Adrenal gland (tissue), 12 donors: ENCODE data around the gene ANKRD23. TPM values are rescaled to one million over a fixed set of nuclear protein-coding genes. Genes with fewer than 3 reads are reported as not detected.

Experiments
- DNase-seq, 7 donors: peaks; one replicate each; pipeline ENCODE4 v3.0.0-alpha.2; 2019 to 2020
- H3K27ac ChIP-seq, 5 donors: fragments of 200-600 bp; sonication (generic) in 4 of 5; 1 replicate in 3 of 5; 2 replicates in 2 of 5; pipeline versions ENCODE4 v1.5.1 to v1.8.0; 2016 to 2020; ENCODE audit warnings: mild to moderate bottlenecking in 1 of 5
- H3K27me3 ChIP-seq: fragments of 200-600 bp; 2 replicates; pipeline ENCODE4 v1.8.0; 2021
- H3K36me3 ChIP-seq, 2 donors: fragments of 200-600 bp; replicated peaks in 1 of 2; 1 replicate in 1 of 2; 2 replicates in 1 of 2; pipeline versions ENCODE4 v1.5.1 to v1.8.0; 2018 to 2022
- H3K4me1 ChIP-seq, 2 donors: fragments of 200-600 bp; replicated peaks in 1 of 2; 1 replicate in 1 of 2; 2 replicates in 1 of 2; pipeline versions ENCODE4 v1.5.1 to v1.8.0; 2018 to 2021
- H3K4me3 ChIP-seq, 4 donors: fragments of 200-600 bp; sonication (generic) in 3 of 4; one replicate each; pipeline ENCODE4 v1.5.1; 2016 to 2018
- H3K9me3 ChIP-seq, 3 donors: fragments of 200-600 bp; sonication (generic) in 1 of 3; replicated peaks in 1 of 3; 1 replicate in 2 of 3; 2 replicates in 1 of 3; pipeline versions ENCODE4 v1.5.1 to v1.8.0; 2016 to 2021
- POLR2A ChIP-seq, 2 donors: fragments of 450-650 bp; IDR thresholded peaks; one replicate each; pipeline ENCODE4 v1.6.1; 2017; ENCODE audit warnings: antibody characterized with exemption in 2 of 2, mild to moderate bottlenecking in 2 of 2, moderate library complexity in 1 of 2
- WGBS, 4 donors: extraction: QIAGEN DNeasy Blood & Tissue Kit in 2 of 4; methylation state at CpG; one replicate each; pipeline versions ENCODE4 v1.1.5 to v1.1.7; 2013 to 2017; 5-methylcytosine and 5-hydroxymethylcytosine counted together
- intact Hi-C, 2 donors: fragments of 100-400 bp; cut with DNase I; formaldehyde crosslinking; loops; one replicate each; pipeline versions ENCODE4 v1.14.1 to v1.15.0; 2022 to 2023
- polyA plus RNA-seq, 3 donors: library from polyadenylated mRNA; stranded (reverse); fragments of 200-250 nt in 2 of 3; fragments of 350-450 nt in 1 of 3; fragmentation: Illumina TruSeq in 1 of 3; extraction: RNeasy Lipid Tissue Mini Kit (QIAGEN cat#74804) in 1 of 3; gene quantifications; one replicate each; pipeline ENCODE4 v1.2.3, GENCODE V29; 2013 to 2014
- total RNA-seq, 9 donors: library from RNA; depleted of rRNA in 4 of 9; stranded (reverse); fragments of >200 nt in 4 of 9; fragments of 120-200 nt in 1 of 9; fragmentation: NEBNext Ultra II Directional in 1 of 9; extraction: Animal tissue kit (Norgen Biotek cat#: 25700) in 1 of 9; gene quantifications; one replicate each; pipeline versions ENCODE4 v1.1.0 to v1.2.4, GENCODE V29; 2013 to 2023
- TF ChIP-seq, protein P1 (sequence below), 6 experiments: fragments of 450-650 bp in 4 of 6; fragments of 200-600 bp in 2 of 6; sonication (generic) in 1 of 6; IDR thresholded peaks; 1 replicate in 5 of 6; 2 replicates in 1 of 6; pipeline versions ENCODE4 v1.5.1 to v1.8.0; 2016 to 2021; ENCODE audit warnings: antibody characterized with exemption in 6 of 6, mild to moderate bottlenecking in 2 of 6, moderate library complexity in 1 of 6
- donor health status: healthy with polysubstance abuse.
- donor health status: Bipolar disorder and iron deficiency.
- donor health status: DM: yes; HTN: yes; CAD: no.
- donor health status: DM: no; HTN: no; CAD: no.
- donor health status: DM: no; HTN: no; CAD: no.
- donor health status: DM: yes; HTN: yes; CAD: no.

The ANKRD23 gene
- total and polyA plus RNA-seq, 12 donors = 1.1 to 10.6 (median 3.8) TPM

DNA sequence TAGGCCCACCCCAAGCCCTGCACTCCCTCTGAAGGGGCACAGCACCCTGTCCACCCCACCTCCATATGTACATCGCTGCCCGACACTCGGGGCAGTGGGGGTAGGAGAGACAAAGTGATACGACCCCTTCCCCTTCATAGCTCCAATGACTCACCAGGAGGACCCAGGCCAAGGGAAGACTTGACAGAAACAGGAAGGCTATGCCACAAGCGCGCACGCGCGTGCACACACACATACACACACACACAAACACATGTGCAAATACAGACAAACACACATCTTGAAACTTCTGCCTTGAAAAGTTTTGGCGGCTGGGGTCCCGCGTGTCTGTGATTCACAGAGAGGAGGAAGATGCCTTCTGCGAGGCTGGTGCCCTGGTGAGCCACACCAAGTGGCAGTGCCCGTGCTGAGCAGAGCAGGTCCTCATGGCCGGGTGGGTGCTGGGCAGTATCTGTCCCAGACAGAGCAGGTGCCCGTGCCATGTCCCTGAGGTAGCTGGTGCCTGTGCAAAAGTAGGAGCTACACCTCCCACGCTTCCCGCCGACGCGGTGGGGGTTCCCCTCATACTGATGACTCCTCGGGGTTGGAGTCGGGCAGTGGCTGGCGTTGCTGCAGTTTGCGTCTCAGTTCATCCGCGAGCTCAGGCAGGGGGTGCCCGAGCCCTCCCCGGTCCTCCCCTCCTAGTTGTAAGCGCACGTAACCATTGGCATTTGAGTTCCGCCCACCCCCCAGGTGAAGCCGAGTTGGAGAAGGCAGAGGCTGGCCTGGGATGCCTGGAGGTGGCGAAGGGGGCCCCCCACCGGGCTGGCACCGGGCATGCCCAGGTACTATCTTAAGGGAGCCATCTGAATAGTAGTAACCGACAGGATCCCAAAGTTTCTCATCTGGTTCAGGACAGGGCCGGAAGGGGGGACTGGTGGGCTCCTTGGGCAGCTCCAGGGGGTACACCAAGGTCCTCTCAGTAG, 16.5 kb upstream of the ANKRD23 start:
- Histone ChIP-seq H3K4me1 (peaks cover 12 to 29% of the 10 kb centered on the region in 2 donors), H3K36me3 (peaks cover 0 to 53% of the 10 kb centered on the region in 2 donors), H3K9me3 (no peaks in the 10 kb centered on the region), H3K27ac (peak overlapping the region in 1 of 5 donors; percentile 75), H3K4me3 (no peak overlapping the region), H3K27me3 (no peaks in the 10 kb centered on the region)
- intact Hi-C loops = loop anchor here (5.0 to 10.0 kb wide), 4 partner anchors 46 to 254 kb away; partner anchors contain the start of genes ANKRD36 (in 1 of the 2) and CNNM3 (in 1 of the 2)
- no peak for DNase-seq
- 77 to 78% (median 77%) methylated on average over 25 to 38 of the region's 38 CpGs for WGBS, 4 donors
- TF ChIP-seq POLR2A (IDR thresholded peaks at IDR 0.05) = no peak
- TF ChIP-seq, protein P1, sequence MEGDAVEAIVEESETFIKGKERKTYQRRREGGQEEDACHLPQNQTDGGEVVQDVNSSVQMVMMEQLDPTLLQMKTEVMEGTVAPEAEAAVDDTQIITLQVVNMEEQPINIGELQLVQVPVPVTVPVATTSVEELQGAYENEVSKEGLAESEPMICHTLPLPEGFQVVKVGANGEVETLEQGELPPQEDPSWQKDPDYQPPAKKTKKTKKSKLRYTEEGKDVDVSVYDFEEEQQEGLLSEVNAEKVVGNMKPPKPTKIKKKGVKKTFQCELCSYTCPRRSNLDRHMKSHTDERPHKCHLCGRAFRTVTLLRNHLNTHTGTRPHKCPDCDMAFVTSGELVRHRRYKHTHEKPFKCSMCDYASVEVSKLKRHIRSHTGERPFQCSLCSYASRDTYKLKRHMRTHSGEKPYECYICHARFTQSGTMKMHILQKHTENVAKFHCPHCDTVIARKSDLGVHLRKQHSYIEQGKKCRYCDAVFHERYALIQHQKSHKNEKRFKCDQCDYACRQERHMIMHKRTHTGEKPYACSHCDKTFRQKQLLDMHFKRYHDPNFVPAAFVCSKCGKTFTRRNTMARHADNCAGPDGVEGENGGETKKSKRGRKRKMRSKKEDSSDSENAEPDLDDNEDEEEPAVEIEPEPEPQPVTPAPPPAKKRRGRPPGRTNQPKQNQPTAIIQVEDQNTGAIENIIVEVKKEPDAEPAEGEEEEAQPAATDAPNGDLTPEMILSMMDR (IDR thresholded peaks at IDR 0.05) = no peak

DNA sequence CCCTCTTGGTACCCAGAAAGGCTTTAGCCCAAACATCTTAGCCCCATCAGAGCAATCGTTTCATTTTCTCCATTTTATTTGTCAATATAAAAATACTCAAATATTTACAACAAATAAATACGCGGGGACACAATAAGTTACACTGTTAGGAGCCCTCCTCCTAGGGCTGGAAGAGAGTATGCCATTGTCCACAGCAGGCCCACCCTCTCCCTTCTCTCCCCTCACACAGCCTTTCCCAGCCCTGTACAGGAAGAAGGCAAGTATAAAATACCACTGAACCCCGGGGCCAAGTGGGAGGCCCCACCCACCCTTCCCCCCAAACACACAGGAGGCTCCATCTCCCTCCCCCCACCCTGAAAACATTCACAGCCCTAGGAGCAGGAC, 15.9 kb upstream of the ANKRD23 start:
- Histone ChIP-seq H3K4me3 (no peak overlapping the region), H3K9me3 (no peaks in the 10 kb centered on the region), H3K27ac (peak overlapping the region in 3 of 5 donors; percentile 56 to 75 (median 73)), H3K4me1 (peaks cover 12 to 32% of the 10 kb centered on the region in 2 donors), H3K36me3 (peaks cover 0 to 47% of the 10 kb centered on the region in 2 donors), H3K27me3 (no peaks in the 10 kb centered on the region)
- TF ChIP-seq, protein P1 (IDR thresholded peaks at IDR 0.05) = no peak
- no peak for TF ChIP-seq POLR2A (IDR thresholded peaks at IDR 0.05)
- intact Hi-C loops = loop anchor here (5.0 to 10.0 kb wide), 4 partner anchors 45 to 255 kb away; partner anchors contain the start of genes ANKRD36 (in 1 of the 2) and CNNM3 (in 1 of the 2)
- DNase-seq = no peak
- WGBS, 4 donors = 56 to 63% (median 59%) methylated on average over 4 of the region's 4 CpGs

DNA sequence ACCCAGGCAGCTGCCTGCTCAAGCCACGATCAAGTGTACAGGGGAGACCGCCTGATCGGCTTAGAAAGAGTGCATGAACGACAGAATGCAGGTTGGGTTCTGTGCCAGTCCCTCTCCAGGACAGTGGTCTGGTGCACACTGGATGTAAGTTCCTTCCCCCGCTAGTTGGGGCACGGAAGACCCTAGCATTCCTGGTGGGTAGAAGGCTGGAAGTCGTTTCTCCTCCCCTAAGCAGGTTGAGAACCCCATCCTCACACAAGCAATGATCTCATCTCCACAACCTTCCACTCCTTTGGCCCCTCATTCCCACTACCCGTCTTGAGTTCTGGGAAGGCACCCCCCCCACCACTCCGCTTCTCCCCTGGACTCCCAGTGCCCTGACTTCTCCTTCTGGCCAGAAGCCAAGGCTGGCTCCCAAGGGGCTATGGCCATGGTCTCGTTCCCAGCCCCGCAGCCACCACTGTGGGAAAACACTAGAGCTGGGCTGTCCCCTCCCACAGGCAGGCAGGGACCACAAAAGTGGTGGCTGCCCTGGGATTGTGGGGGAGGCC, 15.4 kb upstream of the ANKRD23 start:
- Histone ChIP-seq H3K4me3 (no peak overlapping the region), H3K9me3 (no peaks in the 10 kb centered on the region), H3K4me1 (peaks cover 12 to 33% of the 10 kb centered on the region in 2 donors), H3K27ac (peak overlapping the region in 4 of 5 donors; percentile 53 to 75 (median 64)), H3K27me3 (no peaks in the 10 kb centered on the region), H3K36me3 (peaks cover 0 to 43% of the 10 kb centered on the region in 2 donors)
- WGBS, 4 donors = 58 to 76% (median 62%) methylated on average over 8 to 11 of the region's 11 CpGs
- DNase-seq = peak in 4 of 7 donors; percentile 41 to 76 (median 57)
- intact Hi-C loops = no loop called here
- TF ChIP-seq, protein P1 (IDR thresholded peaks at IDR 0.05) = no peak
- TF ChIP-seq POLR2A (IDR thresholded peaks at IDR 0.05) = no peak
